Psoas muscle (tissue), 8 donors: ENCODE measurements around the gene LRRC10B. TPM values are rescaled to one million over a fixed set of nuclear protein-coding genes. Genes with fewer than 3 reads are reported as not detected.

Experiments used
- ATAC-seq, 4 donors: fragments of 200-7000 bp; cut with Tn5 transposase; one replicate each; pipeline ENCODE4 v1.9.1; 2020; ENCODE audit warnings: moderate library complexity in 3 of 4, mild to moderate bottlenecking in 2 of 4
- DNase-seq, 2 donors: peaks; one replicate each; pipeline ENCODE4 v3.0.0-alpha.2; 2020
- H3K27ac ChIP-seq: fragments of 200-600 bp; one replicate; pipeline ENCODE4 v1.8.0; 2022
- H3K27me3 ChIP-seq, 3 donors: fragments of 200-600 bp in 1 of 3; one replicate each; pipeline versions ENCODE4 v1.6.1 to v1.8.0; 2013 to 2022; ENCODE audit warnings: low read length in 2 of 3, mild to moderate bottlenecking in 2 of 3, moderate library complexity in 1 of 3; ENCODE audit not compliant: insufficient read depth in 3 of 3
- H3K36me3 ChIP-seq, 2 donors: fragments of 200-600 bp in 1 of 2; one replicate each; pipeline versions ENCODE4 v1.6.1 to v1.8.0; 2013 to 2022; ENCODE audit warnings: low read depth in 1 of 2, mild to moderate bottlenecking in 1 of 2, moderate library complexity in 1 of 2; ENCODE audit not compliant: insufficient read depth in 1 of 2
- H3K4me1 ChIP-seq: fragments of 200-600 bp; one replicate; pipeline ENCODE4 v1.8.0; 2022
- H3K4me3 ChIP-seq: fragments of 200-600 bp; one replicate; pipeline ENCODE4 v1.8.0; 2022; ENCODE audit warnings: mild to moderate bottlenecking
- H3K9me3 ChIP-seq: fragments of 200-600 bp; one replicate; pipeline ENCODE4 v1.8.0; 2022
- CTCF ChIP-seq: fragments of 200-600 bp; IDR thresholded peaks from one replicate; pipeline ENCODE4 v1.8.0; 2022; ENCODE audit warnings: antibody characterized with exemption
- WGBS, 3 donors: extraction: QIAGEN DNeasy Blood & Tissue Kit; methylation state at CpG; one replicate each; pipeline versions ENCODE4 v1.1.6 to v1.1.7; 2013; 5-methylcytosine and 5-hydroxymethylcytosine counted together
- intact Hi-C, 2 donors: fragments of 100-400 bp; cut with DNase I; formaldehyde crosslinking; loops; one replicate each; pipeline versions ENCODE4 v1.11.0 to v1.14.2; 2022
- polyA plus RNA-seq, 3 donors: library from polyadenylated mRNA; stranded (reverse); fragments of 200-250 nt; gene quantifications; one replicate each; pipeline ENCODE4 v1.2.3, GENCODE V29; 2013
- total RNA-seq, 4 donors: library from RNA; stranded (reverse); fragmentation: NEBNext Ultra II Directional in 2 of 4; extraction: Animal tissue kit (Norgen Biotek cat#: 25700) in 2 of 4; gene quantifications; one replicate each; pipeline versions ENCODE4 v1.2.1 to v1.2.4, GENCODE V29; 2021 to 2023
- donor health status: healthy with polysubstance abuse.
- donor health status: DM: no; HTN: no; CAD: no; lungs with moderate emphysema.
- donor health status: Bipolar disorder and iron deficiency.
- donor health status: healthy.
- donor health status: DM: yes; HTN: yes; CAD: no.
- donor health status: DM: no; HTN: no; CAD: no.
- donor health status: DM: no; HTN: no; CAD: no.
- donor health status: DM: yes; HTN: yes; CAD: no.

Gene LRRC10B
- total and polyA plus RNA-seq, 7 donors: 0.24 to 2.1 (median 0.52) TPM; not detected in 1

- no peak for DNase-seq
- no peaks in the 10 kb centered on the region for H3K36me3 ChIP-seq
- no peaks in the 10 kb centered on the region for H3K9me3 ChIP-seq
- no peak for TF ChIP-seq CTCF
- intact Hi-C loops: no loop called here
- no peak for ATAC-seq
- H3K27me3 ChIP-seq: peaks cover 0 to 61% (median 14%) of the 10 kb centered on the region in 3 donors
- no peak overlapping the region for H3K4me3 ChIP-seq
- H3K4me1 ChIP-seq: no peaks in the 10 kb centered on the region
- 63 to 78% (median 70%) methylated on average over 8 to 10 of the region's 10 CpGs for WGBS, 3 donors
- no peak overlapping the region for H3K27ac ChIP-seq
Observed at GRCh38 chr11:61555978-61556377, 47.4 kb downstream of the LRRC10B start.

DNA sequence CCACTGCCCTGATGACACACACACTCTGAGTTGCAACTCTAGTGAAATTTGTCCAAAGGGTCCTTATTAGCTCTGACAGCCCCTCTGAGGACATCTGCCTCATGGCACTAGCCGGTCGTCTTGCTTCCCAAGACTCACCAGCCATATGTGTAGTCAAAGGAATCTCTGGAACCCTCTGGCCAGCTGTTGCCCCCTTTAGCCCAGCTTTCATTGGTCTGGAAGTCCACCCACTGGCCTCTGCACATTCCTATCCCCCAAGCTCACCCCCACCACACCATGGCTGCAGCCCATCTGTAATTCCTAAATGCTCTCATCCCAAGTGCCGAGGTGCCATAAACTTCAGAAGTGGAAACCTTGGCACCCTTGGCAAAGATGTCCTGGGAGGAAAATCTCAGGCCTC, 48.1 kb downstream of the LRRC10B start:
- H3K27me3 ChIP-seq: peaks cover 0 to 55% (median 14%) of the 10 kb centered on the region in 3 donors
- H3K4me3 ChIP-seq: no peak overlapping the region
- H3K36me3 ChIP-seq: no peaks in the 10 kb centered on the region
- TF ChIP-seq CTCF: no peak
- no peaks in the 10 kb centered on the region for H3K4me1 ChIP-seq
- ATAC-seq (no peak), DNase-seq (no peak)
- intact Hi-C loops: no loop called here
- H3K27ac ChIP-seq: no peak overlapping the region
- no peaks in the 10 kb centered on the region for H3K9me3 ChIP-seq
- WGBS, 3 donors: 59 to 63% (median 61%) methylated on average over 3 of the region's 3 CpGs

Other genes with a start within 250 kb of the LRRC10B start
- gene VWCE, start 213.4 kb upstream of the LRRC10B start, total RNA-seq: 1 to 10 TPM in 2 of 4 donors, under 1 TPM in 2; 0.84 to 1.4 (median 1.1) TPM
- gene VWCE, start 213.4 kb upstream of the LRRC10B start, polyA plus RNA-seq: under 1 TPM; 0.23 to 0.57 (median 0.43) TPM
- 100 to 1,000 TPM; 156 to 187 (median 175) TPM for gene DDB1, start 175.6 kb upstream of the LRRC10B start, total RNA-seq
- 100 to 1,000 TPM; 111 to 161 (median 131) TPM for gene DDB1, start 175.6 kb upstream of the LRRC10B start, polyA plus RNA-seq
- gene TKFC, start 175.5 kb upstream of the LRRC10B start, total RNA-seq: 10 to 100 TPM; 10.9 to 30.4 (median 16.5) TPM
- gene TKFC, start 175.5 kb upstream of the LRRC10B start, polyA plus RNA-seq: 10 to 100 TPM in 1 of 3 donors, 1 to 10 TPM in 2; 7.2 to 17.6 (median 7.5) TPM
- gene CYB561A3, start 146.9 kb upstream of the LRRC10B start, total RNA-seq: 10 to 100 TPM; 10.3 to 20.6 (median 17.5) TPM
- 10 to 100 TPM in 2 of 3 donors, 1 to 10 TPM in 1; 7.7 to 25.1 (median 12.1) TPM for gene CYB561A3, start 146.9 kb upstream of the LRRC10B start, polyA plus RNA-seq
- gene TMEM138, start 146.4 kb upstream of the LRRC10B start, total RNA-seq: 10 to 100 TPM; 12.9 to 28.9 (median 21.0) TPM
- 10 to 100 TPM; 25.2 to 37.0 (median 31.5) TPM for gene TMEM138, start 146.4 kb upstream of the LRRC10B start, polyA plus RNA-seq
- gene TMEM216, start 116.2 kb upstream of the LRRC10B start, total RNA-seq: 1 to 10 TPM; 3.5 to 6.4 (median 4.8) TPM
- gene TMEM216, start 116.2 kb upstream of the LRRC10B start, polyA plus RNA-seq: 10 to 100 TPM in 2 of 3 donors, 1 to 10 TPM in 1; 5.6 to 18.0 (median 10.8) TPM
- gene CPSF7, start 78.8 kb upstream of the LRRC10B start, total RNA-seq: 10 to 100 TPM; 51.1 to 66.2 (median 55.4) TPM
- gene CPSF7, start 78.8 kb upstream of the LRRC10B start, polyA plus RNA-seq: 10 to 100 TPM; 28.2 to 48.2 (median 39.9) TPM
- gene SDHAF2, start 78.6 kb upstream of the LRRC10B start, total RNA-seq: 10 to 100 TPM; 29.4 to 45.2 (median 33.7) TPM
- gene SDHAF2, start 78.6 kb upstream of the LRRC10B start, polyA plus RNA-seq: 100 to 1,000 TPM in 1 of 3 donors, 10 to 100 TPM in 2; 52.7 to 103 (median 84.4) TPM
- gene SYT7, start 72.3 kb downstream of the LRRC10B start, total RNA-seq: 1 to 10 TPM; 1.9 to 2.8 (median 2.1) TPM
- 1 to 10 TPM in 2 of 3 donors, under 1 TPM in 1; 0.96 to 3.5 (median 1.4) TPM for gene SYT7, start 72.3 kb downstream of the LRRC10B start, polyA plus RNA-seq
- 1 to 10 TPM; 1.9 to 5.1 (median 3.3) TPM for gene DAGLA, start 171.6 kb downstream of the LRRC10B start, total RNA-seq
- 1 to 10 TPM in 2 of 3 donors, under 1 TPM in 1; 0.57 to 2.1 (median 1.7) TPM for gene DAGLA, start 171.6 kb downstream of the LRRC10B start, polyA plus RNA-seq
- under 1 TPM in 3 of 4 donors, not detected in 1; 0.15 to 0.24 (median 0.24) TPM for gene MYRF, start 243.9 kb downstream of the LRRC10B start, total RNA-seq
- under 1 TPM; 0.01 to 0.08 (median 0.08) TPM for gene MYRF, start 243.9 kb downstream of the LRRC10B start, polyA plus RNA-seq